ENCODE data around the gene KCNQ1.

DNA sequence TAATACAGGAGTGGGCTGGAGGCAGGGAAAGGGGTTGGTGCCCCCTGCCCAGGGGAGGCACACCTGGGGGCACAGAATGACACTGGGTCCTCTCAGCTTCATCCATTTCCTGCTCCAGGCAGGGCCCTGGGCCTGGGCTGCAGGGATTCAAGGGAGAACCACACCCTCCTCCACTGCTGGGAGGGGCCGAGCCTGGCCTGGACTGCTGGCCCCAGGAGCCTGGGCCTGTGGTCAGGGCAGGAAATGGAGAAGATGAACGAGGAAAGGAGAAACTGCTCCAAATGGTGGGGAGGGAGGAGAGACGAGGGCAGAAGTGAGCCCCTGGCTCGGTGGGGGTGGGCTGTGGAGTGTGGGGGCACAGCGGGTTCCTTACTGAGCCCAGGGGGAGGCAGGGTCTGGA, 293.1 kb downstream of the KCNQ1 start:
- TF ChIP-seq GATA2 (IDR thresholded peaks at IDR 0.05; ENCODE audit: low read depth, low read length) = no peak
- TF ChIP-seq GATA3 (IDR thresholded peaks at IDR 0.05; ENCODE audit: low read depth, low read length) = no peak
